ENCODE data around the gene GLB1L.

GLB1L gene

GRCh38 chr2:219280651-219281050 is 35.4 kb upstream of the GLB1L start:
- TF ChIP-seq, protein P1, sequence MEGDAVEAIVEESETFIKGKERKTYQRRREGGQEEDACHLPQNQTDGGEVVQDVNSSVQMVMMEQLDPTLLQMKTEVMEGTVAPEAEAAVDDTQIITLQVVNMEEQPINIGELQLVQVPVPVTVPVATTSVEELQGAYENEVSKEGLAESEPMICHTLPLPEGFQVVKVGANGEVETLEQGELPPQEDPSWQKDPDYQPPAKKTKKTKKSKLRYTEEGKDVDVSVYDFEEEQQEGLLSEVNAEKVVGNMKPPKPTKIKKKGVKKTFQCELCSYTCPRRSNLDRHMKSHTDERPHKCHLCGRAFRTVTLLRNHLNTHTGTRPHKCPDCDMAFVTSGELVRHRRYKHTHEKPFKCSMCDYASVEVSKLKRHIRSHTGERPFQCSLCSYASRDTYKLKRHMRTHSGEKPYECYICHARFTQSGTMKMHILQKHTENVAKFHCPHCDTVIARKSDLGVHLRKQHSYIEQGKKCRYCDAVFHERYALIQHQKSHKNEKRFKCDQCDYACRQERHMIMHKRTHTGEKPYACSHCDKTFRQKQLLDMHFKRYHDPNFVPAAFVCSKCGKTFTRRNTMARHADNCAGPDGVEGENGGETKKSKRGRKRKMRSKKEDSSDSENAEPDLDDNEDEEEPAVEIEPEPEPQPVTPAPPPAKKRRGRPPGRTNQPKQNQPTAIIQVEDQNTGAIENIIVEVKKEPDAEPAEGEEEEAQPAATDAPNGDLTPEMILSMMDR (IDR thresholded peaks at IDR 0.05; ENCODE audit: low read length, missing control alignments): no peak
- no peak for DNase-seq (ENCODE audit: low read depth)
- H3K4me3 ChIP-seq (replicated peaks; ENCODE audit: low read depth, low read length): no peak overlapping the region

- TF ChIP-seq, protein P1 (IDR thresholded peaks at IDR 0.05; ENCODE audit: low read length, missing control alignments): no peak
- DNase-seq (ENCODE audit: low read depth): no peak
- H3K4me3 ChIP-seq (replicated peaks; ENCODE audit: low read depth, low read length): peak overlapping the region; percentile 68
These were observed 34.8 kb upstream of the GLB1L start for GRCh38 chr2:219279916-219280516.

DNA sequence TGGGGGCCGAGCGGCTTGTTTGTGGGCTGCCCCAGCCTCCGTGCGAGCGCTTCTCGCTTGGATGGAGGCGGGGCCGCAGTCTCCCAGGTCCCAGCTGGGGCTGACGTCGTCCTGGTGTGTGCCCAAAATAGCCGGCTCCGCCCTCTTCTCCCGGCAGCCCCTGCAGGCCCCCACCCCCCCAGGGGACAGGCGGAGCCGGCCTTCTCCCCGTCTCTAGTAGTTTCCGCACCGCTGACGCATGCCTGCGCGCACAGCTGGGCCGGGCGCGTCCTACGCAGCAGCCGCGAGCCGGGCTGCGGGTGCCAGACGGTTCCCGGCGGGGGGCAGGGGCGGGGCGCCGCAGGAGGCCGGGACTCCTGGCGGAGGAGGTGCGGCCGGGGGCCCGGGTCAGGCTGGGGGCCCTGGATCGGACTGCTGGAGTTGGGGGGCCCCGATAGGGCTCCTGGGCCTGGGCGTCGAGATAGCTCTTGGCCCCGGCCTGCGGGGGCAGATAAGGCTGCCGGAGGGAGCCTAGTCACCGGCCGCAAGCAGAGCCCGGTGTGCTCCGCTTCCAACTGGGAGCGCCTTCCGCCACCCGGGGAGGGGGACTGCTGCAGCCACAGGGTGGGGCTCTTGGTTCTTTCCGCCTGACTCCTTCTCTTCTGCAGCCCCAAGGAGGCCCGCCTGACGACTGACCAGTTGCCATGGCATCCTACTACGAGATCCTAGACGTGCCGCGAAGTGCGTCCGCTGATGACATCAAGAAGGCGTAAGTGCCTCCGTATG is 34.1 kb upstream of the GLB1L start, which contains the start of gene DNAJB2:
Gene DNAJB2, plus strand, starts transcription at position 216 of the 765 bp plus-strand sequence. Its CDS starts 468 bp downstream, at position 684.
- peak; percentile 99 for DNase-seq (ENCODE audit: low read depth)
- TF ChIP-seq, protein P1 (IDR thresholded peaks at IDR 0.05; ENCODE audit: low read length, missing control alignments): no peak
- peak within 1 kb of the TSS; percentile 68 for H3K4me3 ChIP-seq (replicated peaks; ENCODE audit: low read depth, low read length)

DNA sequence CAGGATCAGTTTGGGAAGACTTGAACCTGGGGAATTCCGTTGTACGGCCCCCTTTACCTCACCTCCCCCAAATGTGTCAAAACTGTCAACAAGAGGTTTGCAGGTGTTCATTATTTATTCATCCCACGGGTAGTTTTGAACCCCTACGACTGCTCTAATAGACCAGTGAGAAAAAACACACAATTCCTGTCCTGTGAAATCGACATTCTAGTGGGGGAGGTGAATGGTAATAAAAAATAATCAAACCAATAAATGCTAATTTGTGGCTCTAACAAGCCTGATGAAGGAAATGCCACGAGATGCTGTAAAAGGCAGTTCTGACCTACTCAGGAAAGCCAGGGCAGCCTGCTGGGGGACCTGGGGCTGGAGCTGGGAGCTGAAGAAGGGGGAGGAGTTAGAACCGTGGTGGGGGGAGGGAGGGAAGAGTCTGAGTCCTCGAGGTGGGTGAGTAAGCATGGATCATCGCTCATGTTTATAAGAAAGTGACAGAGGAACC is 33.5 kb upstream of the GLB1L start:
- TF ChIP-seq, protein P1 (IDR thresholded peaks at IDR 0.05; ENCODE audit: low read length, missing control alignments): no peak
- no peak for DNase-seq (ENCODE audit: low read depth)
- H3K4me3 ChIP-seq (replicated peaks; ENCODE audit: low read depth, low read length): peak overlapping the region; percentile 30

DNA sequence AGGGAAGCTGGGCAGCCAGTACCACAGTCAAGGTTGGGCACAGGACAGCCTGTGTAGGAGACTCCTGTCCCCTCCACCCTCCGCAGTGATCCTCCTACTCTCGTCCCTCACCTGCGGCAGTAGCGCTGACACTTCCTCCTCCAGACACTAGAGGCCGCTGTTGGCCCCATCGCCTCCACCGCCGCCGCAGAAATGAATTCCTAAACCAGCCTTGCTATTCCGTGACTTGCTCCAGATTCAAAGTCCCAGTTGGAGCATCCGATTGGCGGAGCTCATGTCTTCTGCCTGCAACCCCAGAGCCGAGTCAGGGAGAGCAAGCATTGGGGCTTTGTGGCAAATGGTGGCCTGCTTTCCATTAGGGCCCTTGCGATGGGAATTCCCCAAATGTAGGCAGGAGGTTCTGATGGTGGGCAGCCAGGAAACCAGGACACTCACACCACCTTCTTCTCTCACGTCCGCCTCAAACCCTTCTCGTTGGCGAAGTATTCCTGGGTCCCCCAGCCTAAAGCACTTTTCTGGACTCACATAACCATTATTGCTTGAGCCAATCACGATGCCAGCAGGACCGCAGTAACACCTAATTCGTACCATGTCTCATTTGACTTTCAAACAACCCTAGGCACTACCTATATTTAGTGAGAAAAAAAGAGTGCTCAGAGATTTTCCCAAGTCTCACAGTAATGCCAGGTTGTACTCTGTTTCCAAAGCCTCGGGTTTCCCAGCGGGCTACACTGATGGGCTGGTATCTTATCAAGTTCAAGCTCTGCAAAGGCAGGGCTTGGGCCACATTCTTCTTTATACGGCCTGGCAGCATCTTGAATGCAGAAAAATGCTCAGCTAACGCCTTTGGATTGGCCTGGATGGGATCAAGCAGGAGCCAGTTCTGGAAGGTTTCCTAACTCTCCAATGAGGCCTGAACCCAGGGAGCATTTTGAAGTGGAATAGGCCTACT is 32.7 kb upstream of the GLB1L start:
- TF ChIP-seq, protein P1 (IDR thresholded peaks at IDR 0.05; ENCODE audit: low read length, missing control alignments): peak; percentile 97
- DNase-seq (ENCODE audit: low read depth): peak; percentile 82
- no peak overlapping the region for H3K4me3 ChIP-seq (replicated peaks; ENCODE audit: low read depth, low read length)

DNA sequence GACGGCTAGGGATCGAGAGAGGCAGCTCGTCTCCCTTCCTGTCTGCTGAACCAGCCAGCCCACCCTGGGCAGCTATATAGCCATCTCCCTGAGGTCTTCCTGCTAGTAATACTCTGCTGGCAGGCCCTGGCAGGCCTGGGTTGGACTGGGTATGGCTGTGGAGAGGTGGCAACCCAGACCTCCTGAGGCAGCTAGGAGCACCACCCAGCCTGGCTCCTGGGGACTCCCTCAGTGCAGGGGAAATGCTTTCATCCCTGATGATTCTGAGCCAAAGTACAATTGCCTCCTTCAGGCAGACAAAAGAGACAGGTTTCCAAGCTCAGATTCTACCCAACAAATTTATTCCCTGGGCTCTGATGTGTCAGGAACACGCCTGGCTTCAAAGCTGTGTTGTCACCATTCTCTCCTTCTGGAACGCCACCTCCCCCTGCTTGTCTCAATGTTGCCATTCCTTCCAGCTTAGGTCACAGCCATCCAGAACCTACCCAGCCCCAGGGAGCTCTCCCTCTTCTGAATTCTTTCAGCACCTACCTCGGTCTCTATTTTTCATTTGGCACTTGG is 29.2 kb upstream of the GLB1L start:
- no peak overlapping the region for H3K4me3 ChIP-seq (replicated peaks; ENCODE audit: low read depth, low read length)
- TF ChIP-seq, protein P1 (IDR thresholded peaks at IDR 0.05; ENCODE audit: low read length, missing control alignments): no peak
- peak; percentile 79 for DNase-seq (ENCODE audit: low read depth)
